HEK293 (cell line): Measurements from ENCODE around the gene NANP.

Experiments used
- CTCF ChIA-PET: fragments of 350-600 bp; formaldehyde crosslinking; extraction: SDS; loops from one replicate; lab custom pipeline; 2021; ENCODE audit warnings: antibody characterized with exemption; lab: Yijun Ruan, JAX
- POLR2A ChIA-PET: fragments of 300-600 bp; formaldehyde crosslinking; extraction: SDS; loops from one replicate; lab custom pipeline; 2020; ENCODE audit warnings: antibody characterized with exemption, inconsistent platforms; lab: Yijun Ruan, JAX
- H3K27ac ChIP-seq: fragments of 200-500 bp; sonication (Bioruptor generic); 2 replicates; pipeline ENCODE4 v1.5.1; 2014; ENCODE audit warnings: low read depth, low read length, control low read depth, inconsistent platforms; ENCODE audit errors: extremely low read depth
- H3K36me3 ChIP-seq, 2 experiments: fragments of 200-500 bp in 1 of 2; sonication (Bioruptor generic) in 1 of 2; 1 replicate in 1 of 2; 2 replicates in 1 of 2; pipeline ENCODE4 v1.5.1; 2014 to 2017; ENCODE audit warnings: inconsistent platforms in 2 of 2, low read length in 2 of 2; ENCODE audit not compliant: control insufficient read depth in 2 of 2, insufficient read depth in 1 of 2
- H3K4me1 ChIP-seq: fragments of 200-500 bp; sonication (Bioruptor generic); 2 replicates; pipeline ENCODE4 v1.5.1; 2014; ENCODE audit warnings: mild to moderate bottlenecking, low read length, inconsistent platforms; ENCODE audit not compliant: control insufficient read depth, insufficient read depth
- H3K4me3 ChIP-seq: 2 replicates; pipeline ENCODE4 v1.5.1; 2011; ENCODE audit warnings: low read depth, mild to moderate bottlenecking, control low read depth, low read length, moderate library complexity
- H3K9me3 ChIP-seq: fragments of 200-500 bp; sonication (Bioruptor generic); 2 replicates; pipeline ENCODE4 v1.5.1; 2014; ENCODE audit warnings: low read depth, low read length, inconsistent platforms; ENCODE audit not compliant: control insufficient read depth, insufficient read depth
- GLIS1 ChIP-seq: fragments of 450-650 bp; formaldehyde crosslinking; IDR thresholded peaks from 2 replicates; pipeline ENCODE4 v1.5.1; 2016; ENCODE audit warnings: missing biosample characterization, missing genetic modification characterization
- MYNN ChIP-seq: fragments of 450-650 bp; formaldehyde crosslinking; IDR thresholded peaks from 2 replicates; pipeline ENCODE4 v1.5.1; 2016; ENCODE audit warnings: missing biosample characterization, missing genetic modification characterization, borderline replicate concordance
- SP3 ChIP-seq: fragments of 450-650 bp; formaldehyde crosslinking; IDR thresholded peaks from 2 replicates; pipeline ENCODE4 v1.5.1; 2016; ENCODE audit warnings: missing biosample characterization, missing genetic modification characterization
- ZEB2 ChIP-seq: fragments of 450-650 bp; formaldehyde crosslinking; IDR thresholded peaks from 2 replicates; pipeline ENCODE4 v1.5.1; 2016; ENCODE audit warnings: missing biosample characterization, missing genetic modification characterization
- ZNF133 ChIP-seq: fragments of 450-650 bp; formaldehyde crosslinking; IDR thresholded peaks from 2 replicates; pipeline ENCODE4 v1.5.1; 2016; ENCODE audit warnings: missing biosample characterization, missing genetic modification characterization
- ZNF140 ChIP-seq: fragments of 450-650 bp; formaldehyde crosslinking; IDR thresholded peaks from 2 replicates; pipeline ENCODE4 v1.5.1; 2016; ENCODE audit warnings: missing biosample characterization, missing genetic modification characterization
- ZNF155 ChIP-seq: fragments of 450-650 bp; formaldehyde crosslinking; IDR thresholded peaks from 2 replicates; pipeline ENCODE4 v1.5.1; 2016; ENCODE audit warnings: missing biosample characterization, missing genetic modification characterization
- ZNF211 ChIP-seq: fragments of 450-650 bp; formaldehyde crosslinking; IDR thresholded peaks from 2 replicates; pipeline ENCODE4 v1.5.1; 2016; ENCODE audit warnings: low read depth, missing biosample characterization, missing genetic modification characterization
- ZNF248 ChIP-seq: fragments of 450-650 bp; formaldehyde crosslinking; IDR thresholded peaks from 2 replicates; pipeline ENCODE4 v1.5.1; 2017; ENCODE audit warnings: missing biosample characterization, missing genetic modification characterization
- ZNF324 ChIP-seq: fragments of 450-650 bp; formaldehyde crosslinking; IDR thresholded peaks from 2 replicates; pipeline ENCODE4 v1.5.1; 2016; ENCODE audit warnings: missing biosample characterization, missing genetic modification characterization
- ZNF335 ChIP-seq: fragments of 450-650 bp; formaldehyde crosslinking; conservative IDR thresholded peaks from 2 replicates; pipeline ENCODE4 v1.5.1; 2016; ENCODE audit warnings: missing biosample characterization, missing genetic modification characterization
- ZNF501 ChIP-seq: fragments of 450-650 bp; formaldehyde crosslinking; IDR thresholded peaks from 2 replicates; pipeline ENCODE4 v1.5.1; 2016; ENCODE audit warnings: missing biosample characterization, missing genetic modification characterization
- ZNF514 ChIP-seq: fragments of 450-650 bp; formaldehyde crosslinking; IDR thresholded peaks from 2 replicates; pipeline ENCODE4 v1.5.1; 2016; ENCODE audit warnings: missing biosample characterization, missing genetic modification characterization
- ZNF521 ChIP-seq: fragments of 450-650 bp; formaldehyde crosslinking; IDR thresholded peaks from 2 replicates; pipeline ENCODE4 v1.5.1; 2017; ENCODE audit warnings: missing biosample characterization, mild to moderate bottlenecking, missing genetic modification characterization
- ZNF529 ChIP-seq: fragments of 450-650 bp; formaldehyde crosslinking; IDR thresholded peaks from 2 replicates; pipeline ENCODE4 v1.5.1; 2017; ENCODE audit warnings: missing genetic modification characterization, missing biosample characterization; ENCODE audit not compliant: insufficient replicate concordance
- ZNF555 ChIP-seq: fragments of 450-650 bp; formaldehyde crosslinking; conservative IDR thresholded peaks from 2 replicates; pipeline ENCODE4 v1.5.1; 2017; ENCODE audit warnings: missing biosample characterization, mild to moderate bottlenecking, missing genetic modification characterization, inconsistent platforms
- ZNF571 ChIP-seq: fragments of 450-650 bp; formaldehyde crosslinking; IDR thresholded peaks from 2 replicates; pipeline ENCODE4 v1.5.0; 2017; ENCODE audit warnings: missing biosample characterization, missing genetic modification characterization
- ZNF596 ChIP-seq: fragments of 450-650 bp; IDR thresholded peaks from 2 replicates; pipeline ENCODE4 v1.5.0; 2018; ENCODE audit warnings: missing biosample characterization, mild to moderate bottlenecking, missing genetic modification characterization, moderate library complexity
- ZNF600 ChIP-seq: fragments of 450-650 bp; formaldehyde crosslinking; IDR thresholded peaks from 2 replicates; pipeline ENCODE4 v1.5.1; 2016; ENCODE audit warnings: missing biosample characterization, missing genetic modification characterization
- ZNF626 ChIP-seq: fragments of 450-650 bp; sonication (Bioruptor Pico); formaldehyde crosslinking; IDR thresholded peaks from 2 replicates; pipeline ENCODE4 v1.5.1; 2018; ENCODE audit warnings: missing biosample characterization, missing genetic modification characterization, inconsistent platforms
- ZNF660 ChIP-seq: fragments of 450-650 bp; IDR thresholded peaks from 2 replicates; pipeline ENCODE4 v1.5.1; 2018; ENCODE audit warnings: missing biosample characterization, mild to moderate bottlenecking, missing genetic modification characterization
- ZNF664 ChIP-seq: fragments of 450-650 bp; formaldehyde crosslinking; IDR thresholded peaks from 2 replicates; pipeline ENCODE4 v1.5.1; 2016; ENCODE audit warnings: missing biosample characterization, missing genetic modification characterization
- TF ChIP-seq, protein P1 (sequence below): fragments of 450-650 bp; formaldehyde crosslinking; IDR thresholded peaks from 2 replicates; pipeline ENCODE4 v1.5.1; 2016; ENCODE audit warnings: missing biosample characterization, missing genetic modification characterization
- TF ChIP-seq, protein P2 (sequence below): fragments of 450-650 bp; formaldehyde crosslinking; IDR thresholded peaks from 2 replicates; pipeline ENCODE4 v1.5.1; 2016; ENCODE audit warnings: missing biosample characterization, missing genetic modification characterization
- TF ChIP-seq, protein P3 (sequence below): fragments of 450-650 bp; formaldehyde crosslinking; IDR thresholded peaks from 2 replicates; pipeline ENCODE4 v1.5.1; 2017; ENCODE audit warnings: missing biosample characterization, mild to moderate bottlenecking, missing genetic modification characterization, moderate library complexity
- TF ChIP-seq, protein P4 (sequence below): fragments of 450-650 bp; formaldehyde crosslinking; IDR thresholded peaks from 2 replicates; pipeline ENCODE4 v1.5.1; 2016; ENCODE audit warnings: missing biosample characterization, missing genetic modification characterization
- TF ChIP-seq, protein P5 (sequence below): fragments of 450-650 bp; formaldehyde crosslinking; IDR thresholded peaks from 2 replicates; pipeline ENCODE4 v1.5.1; 2016; ENCODE audit warnings: missing biosample characterization, missing genetic modification characterization

The NANP gene

DNA sequence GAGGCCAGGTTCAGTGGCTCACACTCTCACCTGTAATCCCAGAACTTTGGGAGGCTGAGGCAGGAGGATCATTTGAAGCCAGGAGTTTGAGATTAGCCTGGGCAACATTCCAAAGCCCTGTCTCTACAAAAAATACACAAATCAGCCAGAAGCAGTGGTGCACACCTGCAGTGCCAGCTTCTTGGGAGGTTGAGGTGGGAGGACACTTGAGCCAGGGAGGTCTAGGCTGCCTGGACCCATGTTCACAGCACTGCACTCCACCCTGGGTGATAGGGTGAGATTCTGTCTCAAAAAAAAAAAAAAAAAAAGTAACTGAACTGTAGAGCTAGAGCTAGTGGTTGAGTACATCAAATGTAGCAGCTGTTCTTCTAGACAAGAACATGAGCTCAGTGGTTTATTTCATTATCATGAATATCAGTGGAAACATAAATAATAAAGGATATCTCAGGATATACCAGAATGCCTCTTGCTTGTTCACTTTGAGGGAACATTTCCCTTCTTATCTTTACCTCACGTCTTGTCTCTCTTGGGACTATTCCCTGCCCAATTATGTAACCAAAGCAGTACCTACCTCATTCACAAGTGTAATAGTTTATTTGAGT is 17.6 kb downstream of the NANP start:
- CTCF ChIA-PET = no interaction called here
- H3K9me3 ChIP-seq = no peaks in the 10 kb centered on the region
- no peaks in the 10 kb centered on the region for H3K4me1 ChIP-seq
- POLR2A ChIA-PET = no interaction called here
- H3K36me3 ChIP-seq = no peaks in the 10 kb centered on the region; a peak in 1 of 3 replicates
- TF ChIP-seq ZNF571 (no peak), GLIS1 (peak; percentile 92), ZNF555 (tag by site-specific recombination) (no peak), ZNF248 (tag by site-specific recombination) (no peak)
- TF ChIP-seq, all 188 proteins: peak for 1
- no peak overlapping the region for H3K4me3 ChIP-seq
- no peak overlapping the region for H3K27ac ChIP-seq

DNA sequence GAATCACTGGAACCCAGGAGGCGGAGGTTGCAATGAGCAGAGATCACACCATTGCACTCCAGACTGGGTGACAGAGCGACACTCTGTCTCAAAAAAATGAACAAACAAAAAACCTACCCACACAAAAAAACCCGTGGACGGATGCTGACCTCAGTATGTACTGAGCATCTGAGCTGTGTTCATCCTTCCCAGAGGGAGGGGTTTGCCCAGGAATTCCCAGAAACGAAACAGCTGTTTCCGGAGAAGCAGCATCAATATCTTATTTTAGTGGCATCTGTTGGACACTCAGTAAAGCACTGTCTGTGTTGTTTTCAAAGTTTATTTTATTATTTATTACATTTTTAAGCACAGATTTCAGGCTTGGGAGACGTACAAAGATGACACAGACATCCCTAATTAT is 18.7 kb downstream of the NANP start:
- H3K27ac ChIP-seq = no peak overlapping the region
- no peaks in the 10 kb centered on the region for H3K4me1 ChIP-seq
- H3K36me3 ChIP-seq = no peaks in the 10 kb centered on the region
- H3K4me3 ChIP-seq = no peak overlapping the region
- no peaks in the 10 kb centered on the region for H3K9me3 ChIP-seq
- ChIA-PET POLR2A (no interaction called here), CTCF (no interaction called here)
- TF ChIP-seq ZNF335 (tag by site-specific recombination) (no peak), ZNF664 (tag by site-specific recombination) (no peak), ZNF521 (tag by site-specific recombination) (no peak), ZNF155 (tag by site-specific recombination) (no peak), MYNN (tag by site-specific recombination) (no peak), SP3 (no peak), ZEB2 (tag by site-specific recombination) (no peak), ZNF140 (tag by site-specific recombination) (no peak), ZNF514 (no peak), ZNF660 (tag by site-specific recombination) (no peak), ZNF626 (no peak), ZNF600 (tag by site-specific recombination) (no peak)
- TF ChIP-seq, protein P1, sequence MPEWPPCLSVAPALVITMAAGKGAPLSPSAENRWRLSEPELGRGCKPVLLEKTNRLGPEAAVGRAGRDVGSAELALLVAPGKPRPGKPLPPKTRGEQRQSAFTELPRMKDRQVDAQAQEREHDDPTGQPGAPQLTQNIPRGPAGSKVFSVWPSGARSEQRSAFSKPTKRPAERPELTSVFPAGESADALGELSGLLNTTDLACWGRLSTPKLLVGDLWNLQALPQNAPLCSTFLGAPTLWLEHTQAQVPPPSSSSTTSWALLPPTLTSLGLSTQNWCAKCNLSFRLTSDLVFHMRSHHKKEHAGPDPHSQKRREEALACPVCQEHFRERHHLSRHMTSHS (tag by site-specific recombination) = no peak

DNA sequence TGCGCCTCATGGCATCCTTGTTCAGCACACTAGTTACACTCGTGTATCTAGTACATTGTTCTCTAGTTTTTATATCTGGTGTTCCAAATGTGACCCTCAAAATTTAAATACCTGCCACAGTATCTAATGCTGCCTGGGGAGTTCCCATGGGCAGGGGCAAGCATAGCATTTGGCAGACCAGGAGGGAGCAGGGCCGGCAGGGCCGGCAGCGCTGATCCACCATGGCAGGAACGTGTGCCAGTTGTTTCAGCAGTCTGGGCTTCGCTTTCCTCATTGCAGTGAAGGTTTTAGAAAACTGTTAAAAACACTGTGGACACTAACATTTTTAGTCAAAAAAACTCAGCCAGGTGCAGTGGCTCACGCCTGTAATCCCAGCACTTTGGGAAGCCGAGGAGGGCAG is 19.2 kb downstream of the NANP start:
- Histone ChIP-seq H3K27ac (no peak overlapping the region), H3K9me3 (no peaks in the 10 kb centered on the region), H3K36me3 (no peaks in the 10 kb centered on the region), H3K4me3 (no peak overlapping the region), H3K4me1 (no peaks in the 10 kb centered on the region)
- ChIA-PET POLR2A (no interaction called here), CTCF (no interaction called here)
- TF ChIP-seq, protein P2, sequence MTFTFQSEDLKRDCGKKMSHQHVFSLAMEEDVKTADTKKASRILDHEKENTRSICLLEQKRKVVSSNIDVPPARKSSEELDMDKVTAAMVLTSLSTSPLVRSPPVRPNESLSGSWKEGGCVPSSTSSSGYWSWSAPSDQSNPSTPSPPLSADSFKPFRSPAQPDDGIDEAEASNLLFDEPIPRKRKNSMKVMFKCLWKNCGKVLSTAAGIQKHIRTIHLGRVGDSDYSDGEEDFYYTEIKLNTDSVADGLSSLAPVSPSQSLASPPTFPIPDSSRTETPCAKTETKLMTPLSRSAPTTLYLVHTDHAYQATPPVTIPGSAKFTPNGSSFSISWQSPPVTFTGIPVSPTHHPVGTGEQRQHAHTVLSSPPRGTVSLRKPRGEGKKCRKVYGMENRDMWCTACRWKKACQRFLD (tag by site-specific recombination) = no peak
- TF ChIP-seq, protein P3, sequence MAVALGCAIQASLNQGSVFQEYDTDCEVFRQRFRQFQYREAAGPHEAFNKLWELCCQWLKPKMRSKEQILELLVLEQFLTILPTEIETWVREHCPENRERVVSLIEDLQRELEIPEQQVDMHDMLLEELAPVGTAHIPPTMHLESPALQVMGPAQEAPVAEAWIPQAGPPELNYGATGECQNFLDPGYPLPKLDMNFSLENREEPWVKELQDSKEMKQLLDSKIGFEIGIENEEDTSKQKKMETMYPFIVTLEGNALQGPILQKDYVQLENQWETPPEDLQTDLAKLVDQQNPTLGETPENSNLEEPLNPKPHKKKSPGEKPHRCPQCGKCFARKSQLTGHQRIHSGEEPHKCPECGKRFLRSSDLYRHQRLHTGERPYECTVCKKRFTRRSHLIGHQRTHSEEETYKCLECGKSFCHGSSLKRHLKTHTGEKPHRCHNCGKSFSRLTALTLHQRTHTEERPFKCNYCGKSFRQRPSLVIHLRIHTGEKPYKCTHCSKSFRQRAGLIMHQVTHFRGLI (tag by site-specific recombination) = no peak
- TF ChIP-seq ZNF596 (tag by site-specific recombination) = no peak
- TF ChIP-seq, protein P4, sequence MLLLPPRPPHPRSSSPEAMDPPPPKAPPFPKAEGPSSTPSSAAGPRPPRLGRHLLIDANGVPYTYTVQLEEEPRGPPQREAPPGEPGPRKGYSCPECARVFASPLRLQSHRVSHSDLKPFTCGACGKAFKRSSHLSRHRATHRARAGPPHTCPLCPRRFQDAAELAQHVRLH (tag by site-specific recombination) = no peak
- TF ChIP-seq ZNF211 (tag by site-specific recombination) = no peak
- TF ChIP-seq ZNF501 (tag by site-specific recombination) = no peak
- TF ChIP-seq, protein P5, sequence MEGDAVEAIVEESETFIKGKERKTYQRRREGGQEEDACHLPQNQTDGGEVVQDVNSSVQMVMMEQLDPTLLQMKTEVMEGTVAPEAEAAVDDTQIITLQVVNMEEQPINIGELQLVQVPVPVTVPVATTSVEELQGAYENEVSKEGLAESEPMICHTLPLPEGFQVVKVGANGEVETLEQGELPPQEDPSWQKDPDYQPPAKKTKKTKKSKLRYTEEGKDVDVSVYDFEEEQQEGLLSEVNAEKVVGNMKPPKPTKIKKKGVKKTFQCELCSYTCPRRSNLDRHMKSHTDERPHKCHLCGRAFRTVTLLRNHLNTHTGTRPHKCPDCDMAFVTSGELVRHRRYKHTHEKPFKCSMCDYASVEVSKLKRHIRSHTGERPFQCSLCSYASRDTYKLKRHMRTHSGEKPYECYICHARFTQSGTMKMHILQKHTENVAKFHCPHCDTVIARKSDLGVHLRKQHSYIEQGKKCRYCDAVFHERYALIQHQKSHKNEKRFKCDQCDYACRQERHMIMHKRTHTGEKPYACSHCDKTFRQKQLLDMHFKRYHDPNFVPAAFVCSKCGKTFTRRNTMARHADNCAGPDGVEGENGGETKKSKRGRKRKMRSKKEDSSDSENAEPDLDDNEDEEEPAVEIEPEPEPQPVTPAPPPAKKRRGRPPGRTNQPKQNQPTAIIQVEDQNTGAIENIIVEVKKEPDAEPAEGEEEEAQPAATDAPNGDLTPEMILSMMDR (tag by site-specific recombination) = no peak
- no peak for TF ChIP-seq ZNF571
- no peak for TF ChIP-seq ZNF529 (tag by site-specific recombination)
- TF ChIP-seq ZNF140 (tag by site-specific recombination) = no peak
- TF ChIP-seq ZNF324 (tag by site-specific recombination) = no peak
- no peak for TF ChIP-seq ZNF133 (tag by site-specific recombination)
